DOHH2 (cell line): ENCODE measurements around the gene TBL3.

Experiments used
- H3F3A ChIP-seq: fragments of 200-600 bp; sonication (generic), shearing (Covaris generic); 2 replicates; pipeline ENCODE4 v1.6.0; 2016; ENCODE audit warnings: antibody characterized with exemption, mild to moderate bottlenecking; ENCODE audit not compliant: control insufficient read depth, insufficient read depth
- H3K27ac ChIP-seq: fragments of 200-600 bp; sonication (generic); 2 replicates; pipeline ENCODE4 v1.5.1; 2014; ENCODE audit warnings: low read depth, mild to moderate bottlenecking, low read length, moderate library complexity
- H3K27me3 ChIP-seq: fragments of 200-600 bp; sonication (generic); 2 replicates; pipeline ENCODE4 v1.6.1; 2014; ENCODE audit warnings: mild to moderate bottlenecking, low read length, mixed read lengths; ENCODE audit not compliant: control insufficient read depth
- H3K36me3 ChIP-seq: fragments of 200-600 bp; sonication (generic); 2 replicates; pipeline ENCODE4 v1.6.1; 2014; ENCODE audit warnings: mild to moderate bottlenecking, low read length, moderate library complexity, mixed read lengths; ENCODE audit not compliant: control insufficient read depth
- H3K4me1 ChIP-seq: fragments of 200-600 bp; sonication (generic); 2 replicates; pipeline ENCODE4 v1.6.1; 2014; ENCODE audit warnings: mild to moderate bottlenecking, low read length, mixed read lengths; ENCODE audit not compliant: control insufficient read depth
- H3K4me2 ChIP-seq: fragments of 200-600 bp; sonication (generic); 2 replicates; pipeline ENCODE4 v1.6.0; 2014; ENCODE audit warnings: mild to moderate bottlenecking, low read length, moderate library complexity
- H3K4me3 ChIP-seq: fragments of 200-600 bp; sonication (generic); 2 replicates; pipeline ENCODE4 v1.5.1; 2014; ENCODE audit warnings: mild to moderate bottlenecking, low read length, mixed read lengths
- H3K79me2 ChIP-seq: fragments of 200-600 bp; sonication (generic); 2 replicates; pipeline ENCODE4 v1.6.1; 2014; ENCODE audit warnings: mild to moderate bottlenecking, low read length, mixed read lengths; ENCODE audit not compliant: control insufficient read depth
- H3K9me2 ChIP-seq: fragments of 200-600 bp; sonication (generic); replicated peaks from 2 replicates; pipeline ENCODE4 v1.6.1; 2014; ENCODE audit warnings: mild to moderate bottlenecking, low read length, mixed read lengths; ENCODE audit not compliant: control insufficient read depth
- H3K9me3 ChIP-seq: fragments of 200-600 bp; sonication (generic); 2 replicates; pipeline ENCODE4 v1.6.1; 2014; ENCODE audit warnings: antibody characterized with exemption, low read length, mixed read lengths; ENCODE audit not compliant: control insufficient read depth, insufficient read depth
- H4K20me1 ChIP-seq: fragments of 200-600 bp; sonication (generic); 2 replicates; pipeline ENCODE4 v1.6.0; 2014; ENCODE audit warnings: low read depth, mild to moderate bottlenecking, antibody characterized with exemption, low read length, moderate library complexity; ENCODE audit not compliant: control insufficient read depth, insufficient read depth
- CTCF ChIP-seq: fragments of 200-600 bp; sonication (generic); IDR thresholded peaks from one replicate; pipeline ENCODE4 v1.5.1; 2014; ENCODE audit warnings: antibody characterized with exemption, mild to moderate bottlenecking, low read depth, low read length; ENCODE audit not compliant: poor library complexity, severe bottlenecking
- EZH2phosphoT487 ChIP-seq: fragments of 200-600 bp; sonication (generic); IDR thresholded peaks from 2 replicates; pipeline ENCODE4 v1.6.1; 2017; ENCODE audit warnings: borderline replicate concordance, mild to moderate bottlenecking, antibody characterized with exemption, low read length, moderate library complexity, mixed read lengths

Gene TBL3

DNA sequence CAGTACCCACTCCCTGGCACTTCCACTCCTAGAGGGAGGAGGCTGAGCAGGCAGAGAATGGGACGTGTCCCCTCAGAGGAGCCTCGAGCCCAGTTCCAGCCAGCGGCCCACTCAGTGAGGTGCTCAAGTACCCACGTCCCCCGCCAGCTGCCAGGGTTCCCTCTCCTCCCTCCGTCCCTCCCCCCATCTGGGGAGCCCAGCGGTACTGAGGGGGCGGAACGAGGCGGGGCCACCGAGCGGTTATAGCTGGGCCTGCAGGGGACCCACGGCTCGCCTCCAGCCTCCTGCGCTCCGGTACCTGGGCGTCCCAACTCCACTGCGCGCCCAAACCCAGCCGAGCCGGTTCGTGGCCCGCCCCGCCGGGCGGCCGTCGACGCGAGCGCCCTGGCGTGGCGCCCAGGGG, 47.7 kb downstream of the TBL3 start, which contains the start of gene NPW:
Gene NPW (plus strand): TSS at position 268 of the 403 bp plus-strand sequence.
- Histone ChIP-seq H3K4me2 (no peak within 1 kb of the TSS), H3K9me3 (no peaks in the 10 kb centered on the region), H3K9me2 (no peaks in the 10 kb centered on the region), H4K20me1 (no peaks in the 10 kb centered on the region), H3K27me3 (peaks cover 32% of the 10 kb centered on the region), H3K36me3 (no peaks in the 10 kb centered on the region), H3F3A (no peaks in the 10 kb centered on the region; the same call in 1 of the 2 replicates), H3K4me1 (peaks cover 12% of the 10 kb centered on the region), H3K27ac (no peak within 1 kb of the TSS), H3K4me3 (no peak within 1 kb of the TSS), H3K79me2 (no peaks in the 10 kb centered on the region)
- TF ChIP-seq EZH2phosphoT487 (no peak), CTCF (no peak)

DNA sequence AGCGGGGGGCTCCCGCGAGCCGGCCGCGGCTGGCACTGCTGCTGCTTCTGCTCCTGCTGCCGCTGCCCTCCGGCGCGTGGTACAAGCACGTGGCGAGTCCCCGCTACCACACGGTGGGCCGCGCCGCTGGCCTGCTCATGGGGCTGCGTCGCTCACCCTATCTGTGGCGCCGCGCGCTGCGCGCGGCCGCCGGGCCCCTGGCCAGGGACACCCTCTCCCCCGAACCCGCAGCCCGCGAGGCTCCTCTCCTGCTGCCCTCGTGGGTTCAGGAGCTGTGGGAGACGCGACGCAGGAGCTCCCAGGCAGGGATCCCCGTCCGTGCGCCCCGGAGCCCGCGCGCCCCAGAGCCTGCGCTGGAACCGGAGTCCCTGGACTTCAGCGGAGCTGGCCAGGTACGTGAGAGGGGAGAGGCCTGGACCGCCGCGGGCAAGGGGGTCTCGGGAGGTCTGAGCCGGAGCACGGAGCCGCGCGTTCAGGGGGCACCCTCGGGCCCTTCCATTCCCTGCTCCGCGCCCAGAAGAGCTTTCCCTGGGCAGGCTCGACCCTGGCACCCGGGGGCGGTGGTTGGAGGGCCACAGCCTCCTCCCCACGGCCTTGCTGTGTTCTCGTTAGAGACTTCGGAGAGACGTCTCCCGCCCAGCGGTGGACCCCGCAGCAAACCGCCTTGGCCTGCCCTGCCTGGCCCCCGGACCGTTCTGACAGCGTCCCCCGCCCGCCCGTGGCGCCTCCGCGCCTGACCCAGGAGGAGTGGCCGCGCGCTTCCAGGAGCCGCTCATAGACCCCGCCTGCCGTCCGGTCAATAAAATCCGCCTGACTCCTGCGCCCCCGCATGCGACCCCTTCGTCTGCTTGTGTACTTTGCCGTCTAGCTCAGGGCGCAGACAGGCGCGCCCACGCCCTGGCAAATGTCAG, 48.3 kb downstream of the TBL3 start:
- H3K4me2 ChIP-seq = no peak overlapping the region

GRCh38 chr16:2022723-2023091, 50.9 kb downstream of the TBL3 start:
- Histone ChIP-seq H3F3A (no peaks in the 10 kb centered on the region; the same call in 1 of the 2 replicates), H3K79me2 (no peaks in the 10 kb centered on the region), H4K20me1 (no peaks in the 10 kb centered on the region), H3K27me3 (peaks cover 54% of the 10 kb centered on the region), H3K36me3 (no peaks in the 10 kb centered on the region), H3K27ac (no peak overlapping the region), H3K9me3 (no peaks in the 10 kb centered on the region), H3K4me1 (peaks cover 19% of the 10 kb centered on the region), H3K9me2 (no peaks in the 10 kb centered on the region), H3K4me3 (peak overlapping the region; percentile 58), H3K4me2 (peak overlapping the region; percentile 81)
- TF ChIP-seq EZH2phosphoT487 (no peak), CTCF (no peak)

More for the DNA sequence above, 48.3 kb downstream of the TBL3 start:
- Histone ChIP-seq H4K20me1 (no peaks in the 10 kb centered on the region), H3K36me3 (no peaks in the 10 kb centered on the region), H3K9me2 (no peaks in the 10 kb centered on the region), H3K9me3 (no peaks in the 10 kb centered on the region), H3F3A (no peaks in the 10 kb centered on the region; the same call in 1 of the 2 replicates), H3K4me1 (peaks cover 12% of the 10 kb centered on the region), H3K79me2 (no peaks in the 10 kb centered on the region), H3K27ac (no peak overlapping the region), H3K4me3 (no peak overlapping the region), H3K27me3 (peaks cover 34% of the 10 kb centered on the region)
- no peak for TF ChIP-seq EZH2phosphoT487
- TF ChIP-seq CTCF = no peak
